GM20000 (cell line): ENCODE results near the gene GRID1.

Experiments used
- DNase-seq: peaks from one replicate; pipeline ENCODE4 v3.0.0; 2012; ENCODE audit warnings: low spot score
- TF ChIP-seq, protein P1 (sequence below): IDR thresholded peaks from 2 replicates; pipeline ENCODE4 v1.5.1; 2012; ENCODE audit warnings: mild to moderate bottlenecking, control low read depth; ENCODE audit errors: extremely low read depth, missing control alignments

Gene GRID1

DNA sequence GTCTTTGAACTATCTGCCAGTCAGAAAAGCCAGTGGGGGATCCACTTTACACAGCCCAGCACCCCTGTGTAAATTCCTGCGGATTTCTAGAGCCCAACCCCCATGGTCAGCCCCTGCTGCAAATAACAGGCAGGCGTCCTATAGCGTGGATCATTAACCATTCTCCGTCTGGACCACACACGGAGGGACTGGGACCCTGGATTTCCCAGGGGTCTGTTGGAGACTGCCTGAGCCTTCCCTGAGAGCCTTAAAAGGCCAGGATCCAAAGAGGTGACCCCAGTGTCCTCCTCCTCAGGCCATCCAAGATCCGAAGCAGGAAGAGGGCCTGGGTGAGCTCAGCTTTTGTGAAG lies 11.2 kb upstream of the GRID1 start:
- TF ChIP-seq, protein P1, sequence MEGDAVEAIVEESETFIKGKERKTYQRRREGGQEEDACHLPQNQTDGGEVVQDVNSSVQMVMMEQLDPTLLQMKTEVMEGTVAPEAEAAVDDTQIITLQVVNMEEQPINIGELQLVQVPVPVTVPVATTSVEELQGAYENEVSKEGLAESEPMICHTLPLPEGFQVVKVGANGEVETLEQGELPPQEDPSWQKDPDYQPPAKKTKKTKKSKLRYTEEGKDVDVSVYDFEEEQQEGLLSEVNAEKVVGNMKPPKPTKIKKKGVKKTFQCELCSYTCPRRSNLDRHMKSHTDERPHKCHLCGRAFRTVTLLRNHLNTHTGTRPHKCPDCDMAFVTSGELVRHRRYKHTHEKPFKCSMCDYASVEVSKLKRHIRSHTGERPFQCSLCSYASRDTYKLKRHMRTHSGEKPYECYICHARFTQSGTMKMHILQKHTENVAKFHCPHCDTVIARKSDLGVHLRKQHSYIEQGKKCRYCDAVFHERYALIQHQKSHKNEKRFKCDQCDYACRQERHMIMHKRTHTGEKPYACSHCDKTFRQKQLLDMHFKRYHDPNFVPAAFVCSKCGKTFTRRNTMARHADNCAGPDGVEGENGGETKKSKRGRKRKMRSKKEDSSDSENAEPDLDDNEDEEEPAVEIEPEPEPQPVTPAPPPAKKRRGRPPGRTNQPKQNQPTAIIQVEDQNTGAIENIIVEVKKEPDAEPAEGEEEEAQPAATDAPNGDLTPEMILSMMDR, result no peak
- no peak for DNase-seq

DNA sequence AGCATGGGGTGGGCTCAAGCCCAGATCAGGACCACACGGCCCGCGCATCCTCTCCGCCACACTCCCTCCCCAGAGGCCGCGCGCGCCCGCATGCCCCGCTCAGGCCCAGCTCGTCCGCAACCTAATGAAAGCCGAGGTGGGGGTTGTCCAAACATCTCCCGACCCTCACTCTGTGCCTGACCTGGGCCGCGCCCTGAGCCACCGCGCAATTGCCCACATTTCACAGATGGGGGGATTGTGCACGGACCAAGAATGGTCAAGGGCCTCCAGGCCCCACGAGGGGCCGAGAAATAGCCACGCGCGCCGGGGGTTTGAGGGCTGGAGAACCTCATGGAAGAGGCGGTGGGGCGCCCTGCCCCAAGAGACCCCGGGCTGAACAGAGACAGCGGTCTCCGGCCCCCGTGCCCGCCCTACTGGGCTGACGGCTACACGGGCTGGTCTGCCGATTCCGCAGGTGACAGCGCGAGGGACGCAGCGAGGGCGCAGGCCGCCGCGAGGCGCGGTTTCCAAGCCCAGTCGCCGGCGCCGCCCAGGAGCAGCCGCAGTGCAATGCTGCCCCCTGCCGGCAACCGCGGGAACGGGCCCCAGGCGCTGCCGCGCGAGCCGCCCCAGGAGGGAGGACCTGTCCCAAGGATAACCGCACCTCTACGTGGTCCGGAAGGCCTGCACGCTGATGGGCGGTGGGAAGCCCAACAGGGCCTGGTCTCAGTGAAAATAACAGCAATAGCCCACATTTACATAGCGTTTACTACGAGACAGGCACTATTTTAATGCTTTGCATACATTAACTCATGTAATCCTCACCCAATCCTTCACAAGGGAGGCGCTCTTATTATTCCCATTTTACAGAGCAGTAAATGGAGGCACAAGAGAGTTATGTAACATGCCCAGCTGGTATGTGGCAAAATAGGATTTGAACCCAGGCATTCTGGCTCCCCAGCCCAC lies 10.5 kb upstream of the GRID1 start:
- DNase-seq, result peak; percentile 91
- TF ChIP-seq, protein P1, result peak; percentile 95

DNA sequence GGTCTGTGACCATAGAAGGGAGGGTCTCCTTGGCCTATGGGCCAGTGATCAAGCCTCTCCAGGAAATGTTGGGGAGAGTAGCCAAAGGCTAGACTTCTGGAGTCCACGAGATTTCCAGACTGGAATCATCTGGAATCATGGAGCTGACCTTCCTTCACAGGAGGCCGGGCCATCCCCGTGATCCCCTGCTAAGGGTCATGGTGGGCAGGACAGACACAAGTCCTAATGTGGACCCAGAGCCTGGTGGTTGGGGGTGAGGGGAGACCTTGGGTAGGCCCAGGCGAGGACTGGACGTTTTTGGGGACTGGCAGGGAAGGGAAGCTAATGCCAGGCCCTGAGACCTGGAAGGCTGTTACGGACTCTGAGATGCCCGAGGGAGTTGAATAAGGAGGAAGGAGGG lies 9.8 kb upstream of the GRID1 start:
- no peak for DNase-seq
- TF ChIP-seq, protein P1, result no peak

DNA sequence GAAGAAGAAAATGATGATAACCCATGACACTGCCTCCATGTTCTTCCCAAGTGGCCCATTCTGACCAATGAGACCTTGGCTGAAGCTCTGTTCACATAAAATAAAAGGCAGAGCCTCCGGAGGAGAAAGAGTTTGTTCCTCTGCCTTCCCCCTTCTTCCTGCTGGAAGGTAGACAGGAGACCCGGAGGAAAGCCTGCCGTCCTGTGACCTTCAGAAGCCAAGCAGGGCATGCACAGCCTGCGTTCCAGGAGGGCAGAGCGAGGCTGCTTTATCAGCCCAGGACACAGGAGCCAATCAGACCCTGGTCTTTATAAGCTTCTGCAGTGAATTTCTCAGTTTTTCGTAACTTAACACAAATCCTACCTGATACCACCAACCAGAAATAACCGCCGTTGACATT lies 8.6 kb upstream of the GRID1 start:
- no peak for DNase-seq
- TF ChIP-seq, protein P1, result no peak

DNA sequence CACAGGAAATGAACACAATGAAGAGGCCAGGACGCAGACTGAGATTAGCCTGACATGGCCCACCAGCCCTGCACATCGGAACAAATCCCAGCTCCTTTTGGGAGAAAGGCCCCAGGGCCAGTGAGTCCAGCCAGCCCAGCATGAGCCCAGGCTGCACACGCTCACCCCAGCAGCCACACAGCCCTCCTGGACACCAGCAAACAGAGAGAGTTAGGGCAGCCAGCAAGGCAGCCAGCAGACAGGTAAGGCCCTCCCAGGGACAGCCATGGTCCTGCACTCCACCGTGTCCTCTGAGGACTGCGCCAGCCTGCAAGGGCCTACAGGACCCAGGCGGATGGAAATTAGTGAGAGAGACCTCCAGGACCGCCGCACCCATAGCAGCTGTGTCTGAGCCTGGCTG lies 8.1 kb upstream of the GRID1 start:
- TF ChIP-seq, protein P1, result no peak
- DNase-seq, result no peak

DNA sequence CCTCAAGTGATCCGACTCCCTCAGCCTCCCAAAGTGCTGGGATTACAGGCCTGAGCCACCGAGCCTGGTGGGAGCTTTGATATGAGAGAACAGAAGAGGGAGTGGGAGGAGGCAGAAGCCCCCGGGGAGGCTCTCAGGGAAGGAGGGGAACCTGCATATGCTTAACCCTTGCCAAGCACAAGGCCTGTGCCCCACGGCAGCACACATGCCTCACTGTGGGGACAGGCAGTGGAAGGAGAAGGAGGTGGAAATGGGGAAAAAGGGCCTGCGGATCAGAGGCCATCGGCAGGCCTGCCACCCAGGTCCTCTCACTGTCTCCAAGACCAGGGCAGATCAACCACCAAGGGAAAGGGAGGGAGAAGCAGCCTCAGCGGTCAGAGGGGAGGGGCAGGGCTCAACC lies 7.2 kb upstream of the GRID1 start:
- TF ChIP-seq, protein P1, result no peak
- DNase-seq, result no peak

DNA sequence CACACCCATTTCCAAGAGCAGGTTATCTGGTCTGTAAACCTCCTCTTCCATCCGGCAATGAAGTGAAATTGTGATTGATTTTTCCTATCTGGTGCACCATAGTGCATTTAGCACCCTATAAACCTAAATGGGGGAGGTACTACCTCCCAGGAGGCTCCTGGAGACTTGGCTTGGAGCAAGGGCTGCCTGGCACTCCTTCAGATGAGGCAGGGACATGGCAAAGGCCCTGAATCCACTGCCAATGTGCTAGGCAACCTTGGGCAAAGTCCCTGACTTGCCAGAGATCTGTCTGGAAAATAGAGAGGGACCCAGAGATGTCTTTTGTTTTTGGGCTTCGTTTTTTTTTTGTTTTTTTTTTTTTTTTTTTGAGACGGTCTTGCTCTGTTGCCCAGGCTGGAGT lies 6.7 kb upstream of the GRID1 start:
- TF ChIP-seq, protein P1, result no peak
- DNase-seq, result no peak
